Left forelimb (tissue), 1 donor: ENCODE measurements around the gene NEURL1B.

ENCODE experiments used
- DNase-seq: peaks from one replicate; pipeline ENCODE4 v3.0.0-alpha.2; 2018; ENCODE audit warnings: low spot score

NEURL1B gene

GRCh38 chr5:172715931-172716682, 75.0 kb downstream of the NEURL1B start:
- DNase-seq: no peak

DNA sequence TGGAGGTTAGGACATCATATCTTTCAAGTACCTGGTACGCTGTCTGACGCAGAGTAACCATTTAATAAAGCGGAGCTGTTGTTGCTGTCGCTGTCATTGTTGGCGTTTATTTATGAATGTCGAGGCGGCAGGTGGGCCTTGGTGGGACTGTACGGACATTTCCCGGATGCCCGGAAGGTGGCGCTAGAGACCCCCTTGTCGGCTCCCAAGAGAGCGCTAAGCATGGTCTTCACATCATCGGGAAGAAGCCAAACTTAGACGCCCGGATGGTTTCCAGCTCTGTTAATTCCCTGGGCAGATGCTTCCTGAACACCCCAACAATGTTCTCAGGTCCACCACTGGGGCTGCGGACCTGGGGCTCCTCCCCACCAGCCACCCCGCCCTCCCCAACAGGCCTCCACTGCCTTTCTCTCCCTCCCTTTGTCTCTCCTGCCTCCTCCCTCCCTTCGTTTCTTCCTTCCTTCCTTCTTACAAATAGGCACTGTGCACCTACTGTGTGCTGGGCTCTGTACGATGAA, 75.8 kb downstream of the NEURL1B start:
- peak; percentile 91 for DNase-seq

- DNase-seq: no peak
Observed at GRCh38 chr5:172717481-172718195, 76.6 kb downstream of the NEURL1B start.

- DNase-seq: no peak
Observed at GRCh38 chr5:172718527-172719114, 77.6 kb downstream of the NEURL1B start.

- no peak for DNase-seq
Observed at GRCh38 chr5:172719211-172719610, 78.1 kb downstream of the NEURL1B start.

DNA sequence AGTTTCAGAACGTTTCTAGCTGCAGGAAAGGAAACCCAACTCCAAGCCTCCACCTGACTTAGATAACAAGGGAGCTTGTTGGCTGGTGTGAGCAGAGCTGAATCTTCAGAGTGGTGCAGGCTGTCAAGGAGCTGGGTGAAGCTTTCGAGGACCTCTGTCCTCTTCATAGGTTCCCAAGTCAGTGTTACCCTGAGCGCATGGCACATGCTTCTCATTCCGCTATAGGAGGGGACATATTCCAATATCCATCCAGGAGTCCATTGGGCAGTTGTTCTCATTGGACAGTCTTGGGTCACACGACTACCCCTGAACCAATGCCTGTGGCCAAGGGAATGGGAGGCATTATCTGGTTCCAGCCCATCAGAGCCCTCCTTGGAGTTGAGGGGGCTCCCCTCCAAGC, 79.6 kb downstream of the NEURL1B start:
- no peak for DNase-seq

GRCh38 chr5:172721455-172722326, 80.6 kb downstream of the NEURL1B start:
- no peak for DNase-seq

DNA sequence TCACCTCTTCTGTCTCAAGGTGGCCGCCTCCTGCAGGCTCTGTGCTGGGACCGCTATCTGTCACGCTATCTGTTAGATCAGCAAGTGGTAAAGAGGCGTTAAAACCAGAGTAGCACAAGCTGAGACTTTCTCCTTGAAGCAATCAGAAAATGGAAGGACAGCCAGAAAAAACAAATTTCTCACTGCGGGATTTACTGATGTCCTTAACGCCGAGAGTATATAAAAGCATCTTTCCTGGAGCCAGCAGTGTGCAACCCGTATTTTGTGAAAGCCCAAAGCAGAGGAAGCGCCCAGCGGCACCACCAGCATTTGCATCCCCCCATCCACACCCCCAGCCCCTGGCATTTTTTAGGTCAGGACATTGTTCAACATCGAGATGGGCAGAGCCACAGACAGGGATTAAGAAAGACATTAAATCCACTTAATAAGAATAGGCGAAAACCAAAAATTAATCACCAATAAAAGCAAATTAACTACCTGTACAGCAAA, 81.3 kb downstream of the NEURL1B start:
- no peak for DNase-seq

DNA sequence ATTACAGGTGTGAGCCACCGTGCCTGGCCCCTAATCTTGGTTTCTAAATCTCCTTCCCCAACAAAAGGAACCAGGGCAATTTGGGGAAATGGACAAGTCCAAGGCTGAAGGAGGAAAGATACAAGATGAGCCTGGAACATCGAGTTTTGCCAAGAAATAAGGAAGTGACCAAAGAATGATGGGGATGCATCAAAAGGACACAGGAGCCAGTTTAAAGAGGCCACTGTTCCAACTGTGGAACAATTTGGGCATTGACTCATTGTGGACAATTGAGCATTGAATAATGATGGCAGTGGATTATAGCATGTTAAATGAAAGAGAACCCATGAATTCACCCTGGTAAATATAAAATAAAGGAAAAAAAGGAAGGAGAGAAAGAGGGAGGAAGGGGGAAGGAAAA, 82.4 kb downstream of the NEURL1B start:
- DNase-seq: no peak

GRCh38 chr5:172724242-172725183, 83.5 kb downstream of the NEURL1B start:
- DNase-seq: no peak

DNA sequence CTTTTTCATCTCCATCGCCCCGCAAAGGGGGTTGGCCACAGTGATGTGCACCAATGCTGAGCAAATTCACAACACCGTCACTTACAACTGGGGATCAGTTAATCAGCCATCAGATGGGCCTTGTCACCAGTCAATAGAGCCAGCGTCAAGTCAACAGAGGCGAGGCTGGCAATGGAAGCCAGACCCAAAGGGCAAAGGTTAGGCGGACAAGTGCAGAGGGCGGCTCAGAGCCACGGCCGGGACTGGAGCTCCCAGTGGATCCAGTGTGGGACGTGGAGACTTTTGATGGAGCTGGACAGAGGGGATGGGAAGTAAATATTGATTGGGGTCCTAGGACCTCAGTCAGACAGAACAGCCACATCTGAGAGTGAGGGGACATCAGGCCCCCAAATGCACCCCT, 84.2 kb downstream of the NEURL1B start:
- no peak for DNase-seq

DNA sequence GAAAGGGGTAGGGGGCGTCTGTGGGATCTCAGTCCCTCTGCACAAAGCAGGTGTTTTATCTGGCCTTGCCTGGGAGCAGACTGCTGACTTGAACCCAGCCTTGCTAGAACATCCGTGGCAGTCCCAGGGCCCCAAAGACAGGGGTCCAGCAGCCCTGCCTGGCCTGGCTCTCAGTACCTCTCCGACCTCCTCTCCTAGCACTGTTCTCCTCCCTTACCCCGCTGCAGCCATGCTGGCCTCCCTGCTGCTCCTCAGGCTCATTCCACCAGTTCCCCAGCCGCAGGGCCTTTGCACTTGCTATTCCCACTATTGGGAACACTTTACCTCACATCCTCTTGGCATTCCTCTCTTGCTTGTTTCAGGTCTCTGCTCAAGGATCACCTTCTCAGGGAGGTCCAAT, 84.7 kb downstream of the NEURL1B start:
- DNase-seq: no peak

- no peak for DNase-seq
Observed at GRCh38 chr5:172726966-172727365, 85.9 kb downstream of the NEURL1B start.

DNA sequence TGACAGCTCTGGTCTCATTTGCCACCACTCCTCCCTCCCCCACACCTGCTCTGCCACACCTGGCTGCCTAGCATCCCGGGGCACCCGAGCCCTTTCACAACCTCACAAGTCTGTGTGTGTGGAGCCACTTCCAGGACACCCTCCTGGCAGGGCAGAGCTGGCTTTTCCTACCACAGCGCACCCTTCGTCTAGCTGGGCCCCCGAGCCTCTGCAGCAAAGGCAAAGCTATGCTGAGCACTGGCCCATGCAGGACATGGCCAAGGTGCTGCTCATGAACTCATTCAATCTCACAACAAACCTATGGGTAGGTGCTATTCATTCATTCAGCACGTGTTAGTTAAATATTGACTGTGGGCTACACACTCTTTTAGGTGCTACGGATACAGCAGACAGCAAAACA, 86.5 kb downstream of the NEURL1B start:
- DNase-seq: no peak

DNA sequence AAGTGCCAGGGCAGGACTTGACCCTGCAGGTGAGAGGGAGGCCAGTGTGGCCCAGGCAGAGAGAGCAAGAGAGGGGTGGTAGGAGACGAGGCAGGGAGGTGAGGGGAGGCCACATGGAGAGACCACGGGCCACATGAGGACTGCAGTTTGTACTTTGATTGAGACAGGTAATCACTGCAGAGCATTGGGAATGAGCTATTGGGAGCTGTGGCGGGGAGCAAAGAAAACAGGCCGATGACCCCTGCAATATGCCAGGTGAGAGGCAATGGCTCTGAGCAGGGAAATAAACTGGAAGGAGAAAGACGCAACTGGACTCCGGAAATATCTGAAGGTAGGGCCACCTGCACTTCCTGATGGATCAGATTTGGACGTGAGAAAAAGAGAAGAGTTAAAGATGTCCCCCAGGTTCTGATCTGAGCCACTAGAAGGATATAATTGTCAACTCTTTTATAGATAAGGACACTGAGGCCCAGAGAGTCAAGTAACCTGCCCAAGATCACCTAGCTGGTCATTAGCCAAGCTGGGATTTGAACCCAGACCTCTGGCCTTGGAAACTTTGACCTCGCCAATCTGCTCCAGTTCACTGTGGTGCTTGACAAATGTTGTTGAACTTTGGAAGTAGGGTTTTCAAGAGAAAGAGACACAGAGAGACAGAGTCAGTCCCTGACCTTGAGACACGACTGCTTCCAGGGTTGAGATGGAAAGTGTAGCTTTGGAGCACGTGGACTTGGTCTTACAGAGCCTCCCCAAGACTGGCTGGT, 87.6 kb downstream of the NEURL1B start:
- no peak for DNase-seq

DNA sequence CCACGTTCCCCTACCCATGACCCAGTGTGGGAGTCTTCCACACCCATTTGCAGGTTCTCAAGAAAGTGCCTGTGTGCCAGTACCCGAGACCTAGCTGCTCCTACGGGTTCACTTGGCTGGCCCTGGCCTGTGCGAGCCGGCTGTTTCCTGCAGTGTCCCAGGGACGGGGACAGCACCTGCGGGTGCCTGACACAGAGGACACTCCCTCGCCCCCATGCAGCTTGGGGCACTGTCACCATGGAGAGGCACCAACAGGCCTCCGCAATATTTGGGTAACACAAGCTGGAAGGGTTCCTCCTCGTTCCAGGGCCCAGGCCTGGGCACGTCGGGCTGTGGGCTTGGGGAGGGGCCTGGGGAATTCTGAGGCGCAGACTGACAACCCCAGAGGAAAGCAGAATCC, 88.5 kb downstream of the NEURL1B start:
- no peak for DNase-seq

- DNase-seq: no peak
Observed at GRCh38 chr5:172730222-172730621, 89.2 kb downstream of the NEURL1B start.

- no peak for DNase-seq
Observed at GRCh38 chr5:172730981-172731679, 90.1 kb downstream of the NEURL1B start.

DNA sequence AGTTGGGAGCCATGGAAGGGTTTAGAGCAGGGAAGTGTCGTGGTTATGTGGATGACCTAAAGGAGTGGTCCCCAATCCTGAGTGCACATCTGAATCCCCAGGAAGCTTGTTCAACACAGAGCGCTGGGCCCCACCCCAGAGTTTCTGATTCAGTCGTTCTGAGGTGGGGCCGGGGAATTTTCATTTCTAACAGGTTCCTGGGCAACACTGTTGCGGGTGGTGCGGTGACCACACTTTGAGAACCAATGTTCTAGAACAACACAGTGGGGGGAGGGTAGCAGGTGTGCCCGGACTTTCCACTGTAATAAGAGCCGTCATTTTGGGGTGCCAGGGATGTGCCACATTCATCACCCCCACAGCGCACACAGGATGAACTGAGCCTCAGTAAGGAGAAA, 90.6 kb downstream of the NEURL1B start:
- DNase-seq: no peak
